Heart left ventricle (tissue), 13 donors: ENCODE results near the gene PKN2.

Experiments used
- CTCF ChIP-seq, 12 donors: fragments of 200-600 bp; sonication (generic) in 4 of 12; IDR thresholded peaks; one replicate each; pipeline versions ENCODE4 v1.5.0 to v1.8.0; 2018 to 2022; ENCODE audit warnings: antibody characterized with exemption in 12 of 12, mild to moderate bottlenecking in 5 of 12
- POLR2A ChIP-seq, 2 donors: fragments of 450-650 bp; IDR thresholded peaks; one replicate each; pipeline ENCODE4 v1.6.1; 2017; ENCODE audit warnings: antibody characterized with exemption in 2 of 2, mild to moderate bottlenecking in 2 of 2, moderate library complexity in 2 of 2
- donor health status: ischemic (EF 13 %, LVEDD 7.1; RV severe dilation, severe dysfunction).
- donor health status: DM: no; HTN: yes; CAD: no.
- donor health status: DM: no; HTN: no; CAD: no.
- donor health status: ischemic (EF 25% LVEDD 6.9; RV normal size, moderate dysfunction).
- donor health status: ischemic (EF 25% LVEDD 5.7; RV mildly dilated, moderate dysfunction).
- donor health status: ischemic (EF 35%, LVEDD 5.7; RV mildly dilated, moderate dysfunction).
- donor health status: nonischemic (EF 11% LVEDD 7.7; RV severe dilation, severe dysfunction).
- donor health status: DM: yes; HTN: yes; CAD: no.
- donor health status: PGD.
- donor health status: ischemic (EF 29% LVEDD 5.4; RV normal size, mild dysfunction).
- donor health status: nonischemic (EF 23%, LVEDD 6.1; RV moderate dilation, normal function).

DNA sequence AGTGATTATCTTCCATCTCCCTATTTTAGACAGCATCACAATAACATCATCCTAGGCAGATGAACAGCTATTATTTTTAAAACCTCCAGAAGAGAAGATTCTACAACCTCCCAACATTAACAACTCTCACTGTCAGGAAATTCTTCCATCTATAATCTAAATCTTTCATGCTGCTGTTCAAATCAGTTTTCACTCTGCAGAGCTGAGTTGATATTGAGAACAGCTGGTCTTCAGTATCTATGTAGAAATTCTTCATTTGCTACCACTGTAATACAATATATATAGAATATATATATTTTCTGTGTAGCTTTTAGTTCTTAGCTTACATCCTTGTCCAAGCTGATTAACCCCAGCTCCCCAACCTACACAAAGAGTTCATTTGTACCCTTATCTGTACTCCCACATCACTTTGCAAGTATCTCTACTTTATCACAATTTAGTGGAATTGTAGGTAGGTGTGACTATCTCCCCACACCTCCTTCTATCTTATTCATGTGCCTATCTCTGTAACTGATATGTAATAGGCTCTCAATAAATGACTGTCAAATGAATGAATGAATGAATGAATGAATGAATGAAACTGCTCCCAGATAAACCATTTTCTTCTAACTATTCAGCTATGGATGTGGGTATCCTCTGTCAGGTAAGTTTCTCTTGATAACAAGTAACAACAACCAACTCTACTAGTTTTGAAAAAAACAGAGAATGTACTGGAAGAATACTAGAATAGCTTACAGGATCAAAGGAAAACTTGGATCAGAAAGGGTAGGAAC is 37.4 kb upstream of the PKN2 start:
- TF ChIP-seq POLR2A (IDR thresholded peaks at IDR 0.05) (no peak), CTCF (IDR thresholded peaks at IDR 0.05) (no peak)
